Inferior parietal cortex (tissue), 1 donor: ENCODE results near the gene PIGO.
A peak's percentile ranks its signal among the peaks of the same experiment; 100 is the strongest.

Source experiments
- DNase-seq: peaks from one replicate; pipeline ENCODE4 v3.0.0-alpha.2; 2016; ENCODE audit errors: extremely low spot score

The PIGO gene

DNA sequence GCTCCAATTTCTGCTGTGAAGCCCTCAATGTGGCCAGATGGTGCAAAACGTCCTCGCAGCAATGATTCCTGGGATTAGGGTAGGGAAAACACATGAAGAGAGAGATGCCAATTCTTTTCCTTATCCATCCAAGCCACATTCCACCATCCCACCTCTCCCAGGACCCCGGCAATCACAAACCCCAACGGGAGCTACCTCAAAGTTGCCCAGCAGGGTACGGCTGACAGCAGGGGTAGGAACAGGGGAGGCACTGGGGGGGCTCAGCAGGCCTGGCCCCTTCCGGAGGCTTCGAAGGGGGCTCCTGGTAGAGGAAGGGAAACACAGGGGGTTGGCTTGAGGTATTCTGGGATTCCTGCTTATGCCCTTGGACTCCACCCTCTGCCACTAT is 9.9 kb upstream of the PIGO start:
- no peak for DNase-seq

DNA sequence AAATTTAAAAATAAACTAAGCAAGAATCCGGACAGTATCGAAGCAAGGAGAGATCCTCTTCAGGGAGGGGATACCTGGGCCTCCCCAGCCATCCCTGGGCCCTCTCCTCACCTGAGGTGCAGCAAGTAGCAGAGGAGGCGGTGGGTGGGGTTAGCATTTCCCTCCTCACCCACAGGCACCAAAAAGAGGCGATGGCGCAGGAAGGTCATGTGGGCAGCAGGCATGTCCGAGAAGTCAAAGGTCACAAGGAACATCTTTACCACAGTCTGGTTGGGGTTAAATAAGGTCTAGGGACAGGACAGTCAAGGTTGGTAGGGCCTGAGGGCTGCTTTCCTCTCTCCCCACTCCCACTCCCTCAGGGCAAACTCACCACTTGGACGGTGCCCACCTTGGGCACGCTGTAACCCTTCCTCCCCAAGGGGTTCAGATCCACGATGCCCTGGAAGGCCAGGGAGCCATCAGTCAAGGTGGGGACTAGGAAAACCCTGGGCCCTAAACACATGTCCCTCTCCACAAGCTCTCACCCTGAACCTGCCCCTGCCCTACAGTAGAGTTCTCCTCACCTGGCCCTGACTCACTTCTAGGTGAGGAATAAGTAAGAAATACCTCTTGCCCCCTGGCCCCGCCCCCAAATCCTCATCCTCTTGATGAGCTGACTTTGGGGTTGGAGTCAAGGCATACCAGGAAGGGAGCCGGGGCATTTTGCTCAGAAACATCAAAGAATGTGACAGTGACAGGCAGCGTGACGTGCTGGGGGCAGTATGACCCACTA is 9.4 kb upstream of the PIGO start:
- DNase-seq = no peak

DNA sequence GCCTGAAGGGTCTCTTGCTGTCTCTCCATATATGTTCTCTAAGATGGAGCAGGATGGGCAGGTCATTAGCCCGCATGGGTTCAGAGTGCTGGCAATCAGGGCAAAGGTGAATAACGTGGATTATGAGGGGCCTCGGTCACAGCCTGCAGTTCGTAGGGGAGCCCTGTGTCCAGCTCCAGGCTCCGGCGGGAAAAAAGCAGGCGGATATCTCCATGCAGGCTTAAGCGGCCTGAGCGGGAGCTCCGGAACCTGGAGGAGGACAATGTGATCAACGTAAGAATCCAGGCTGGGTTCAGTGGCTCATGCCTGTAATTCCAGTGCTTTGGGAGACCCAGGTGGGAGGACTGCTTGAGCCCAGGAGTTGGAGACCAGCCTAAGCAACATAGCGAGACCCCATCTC is 8.7 kb upstream of the PIGO start:
- no peak for DNase-seq

DNA sequence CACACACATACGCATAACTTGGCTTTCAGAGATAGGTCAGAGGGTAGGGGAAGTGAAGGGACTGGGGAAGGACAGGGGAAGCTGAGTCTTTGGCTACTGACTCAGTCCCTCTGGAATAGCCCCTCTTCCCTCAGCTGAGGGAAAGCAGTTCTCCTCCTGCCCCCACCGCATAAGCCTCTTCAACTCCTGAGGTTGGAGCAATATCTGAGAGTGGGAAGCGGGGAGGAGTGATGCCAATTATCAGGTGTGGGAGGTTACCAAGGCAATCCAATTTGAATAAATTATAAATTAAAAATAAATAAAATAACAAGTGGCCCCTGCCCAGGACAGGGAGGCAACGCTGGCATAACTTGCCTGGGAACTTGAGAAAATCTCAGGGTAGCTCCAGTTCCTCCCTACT is 8.2 kb upstream of the PIGO start:
- no peak for DNase-seq

DNA sequence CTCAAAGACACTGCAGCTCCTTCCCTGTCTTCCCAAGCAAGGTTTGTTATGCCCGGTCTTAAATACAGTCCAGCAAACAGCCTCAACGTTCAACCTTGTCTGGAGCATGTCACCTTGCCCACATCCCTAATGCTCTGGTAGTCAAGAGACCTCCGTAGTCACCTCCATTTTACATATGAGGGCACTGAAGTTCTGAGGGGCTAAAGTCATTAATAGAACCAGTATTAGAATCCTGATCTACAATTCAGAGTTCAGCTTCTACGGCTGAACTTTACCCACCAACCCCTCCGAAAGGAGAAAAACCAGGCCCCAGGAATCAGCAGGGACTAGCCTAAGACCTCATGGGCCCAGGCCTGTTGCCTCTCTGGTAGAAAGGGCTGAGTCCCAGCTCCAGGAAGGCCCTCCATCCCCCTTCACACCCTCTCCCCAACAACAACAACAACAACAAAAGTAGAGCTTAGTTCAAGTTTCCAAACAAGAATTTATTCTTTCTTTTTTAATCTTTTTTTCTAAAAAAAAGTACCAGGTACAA is 7.3 kb upstream of the PIGO start:
- no peak for DNase-seq

DNA sequence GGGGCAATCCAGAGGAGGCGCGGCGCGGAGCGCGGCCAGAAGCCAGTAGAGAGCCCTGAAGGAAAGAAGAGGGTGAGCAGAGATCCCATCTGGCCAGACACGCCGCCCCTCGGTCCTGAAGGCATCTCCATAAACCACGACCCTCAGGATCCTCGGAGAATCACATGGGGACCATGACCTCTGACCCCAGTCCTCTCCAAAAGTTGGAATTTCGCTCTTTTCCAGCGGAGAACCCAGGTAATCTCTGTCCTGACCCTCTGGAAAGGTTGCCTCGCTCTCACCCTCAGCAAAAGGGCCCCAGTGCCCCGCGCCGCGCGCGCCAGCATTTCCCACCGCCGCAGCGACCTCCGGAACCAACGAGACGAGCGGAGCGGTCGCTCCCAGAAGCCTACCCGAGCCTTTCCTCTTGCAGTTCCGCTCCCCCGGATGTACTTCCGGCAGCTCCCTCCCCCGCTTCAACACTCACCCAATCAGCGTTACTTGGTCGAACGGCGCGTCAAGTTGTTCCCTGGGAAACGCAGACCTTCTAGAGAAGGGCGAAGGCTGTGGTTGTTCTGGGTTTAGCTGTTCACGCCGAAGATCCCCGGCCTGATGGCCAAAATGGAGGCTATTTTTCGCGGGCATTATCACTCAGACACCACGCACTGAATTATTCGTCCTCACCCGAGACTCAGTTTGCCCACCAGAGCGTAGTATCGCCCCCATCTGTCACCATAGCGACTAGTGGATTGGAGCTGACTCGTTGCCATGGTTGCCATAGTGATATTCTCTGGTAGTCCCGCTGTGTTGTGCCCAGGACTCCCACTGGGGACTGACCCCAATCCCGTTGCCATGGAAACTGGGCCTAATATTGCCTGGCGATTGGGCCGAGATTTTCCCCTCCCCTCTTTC is 6.6 kb upstream of the PIGO start, which contains the start of gene STOML2:
Gene STOML2 (minus strand): TSS at position 363 of the 891 bp plus-strand sequence. CDS start 37 bp downstream, at position 326.
- peak; percentile 96 for DNase-seq

DNA sequence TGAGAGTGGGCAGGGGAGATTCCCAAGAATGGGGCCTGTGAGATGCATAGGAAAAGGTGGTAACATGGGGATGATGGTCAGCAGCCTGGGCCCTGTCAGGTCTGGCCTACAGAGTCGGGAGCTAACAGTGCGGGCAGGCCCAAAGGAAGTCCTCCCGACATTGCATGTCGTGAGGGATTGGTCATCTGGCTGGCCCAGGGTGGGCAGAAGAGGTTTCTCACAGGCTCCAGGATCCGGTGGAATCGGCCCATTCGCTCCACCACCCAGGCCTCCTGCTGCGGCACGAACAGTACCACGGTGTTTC is 6.0 kb upstream of the PIGO start:
- no peak for DNase-seq

DNA sequence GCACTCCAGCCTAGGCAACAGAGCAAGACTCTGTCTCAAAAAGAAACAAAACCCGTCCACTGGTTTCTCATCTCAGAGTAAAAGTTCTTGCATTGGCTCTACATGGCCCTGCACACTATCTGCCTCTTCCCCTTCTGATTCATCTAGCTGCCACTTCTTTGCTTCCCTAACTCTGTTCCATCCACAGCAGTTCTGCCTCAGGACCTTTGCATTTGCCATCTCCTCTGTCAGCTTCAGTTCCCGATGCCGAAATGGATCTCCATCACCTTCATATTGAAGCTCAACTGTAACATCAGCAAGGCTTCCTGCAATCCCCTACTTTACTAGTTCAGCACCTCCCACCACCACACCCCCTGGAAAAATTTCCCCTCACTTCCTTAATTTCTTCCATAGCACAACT is 1.2 kb upstream of the PIGO start:
- no peak for DNase-seq

DNA sequence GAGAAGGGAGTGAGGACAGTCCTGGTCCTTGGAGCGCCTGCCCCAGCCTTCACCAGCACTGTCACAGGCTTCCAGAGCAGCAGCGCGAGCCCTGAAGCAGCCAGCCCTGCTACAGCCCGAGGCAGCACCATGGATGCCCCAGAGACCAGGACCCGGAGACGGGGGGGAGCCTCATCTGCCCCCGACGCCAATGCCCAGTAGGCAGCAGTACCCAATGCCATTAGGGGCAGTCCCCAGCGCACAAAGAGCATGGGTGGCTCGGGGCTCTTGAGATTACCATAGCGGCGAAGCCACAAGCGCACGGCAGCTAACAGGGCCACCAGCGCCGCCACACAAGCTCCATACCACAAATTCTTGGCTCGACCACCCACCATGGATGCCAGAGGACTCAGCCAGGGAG is 4.9 kb downstream of the PIGO start:
- no peak for DNase-seq

DNA sequence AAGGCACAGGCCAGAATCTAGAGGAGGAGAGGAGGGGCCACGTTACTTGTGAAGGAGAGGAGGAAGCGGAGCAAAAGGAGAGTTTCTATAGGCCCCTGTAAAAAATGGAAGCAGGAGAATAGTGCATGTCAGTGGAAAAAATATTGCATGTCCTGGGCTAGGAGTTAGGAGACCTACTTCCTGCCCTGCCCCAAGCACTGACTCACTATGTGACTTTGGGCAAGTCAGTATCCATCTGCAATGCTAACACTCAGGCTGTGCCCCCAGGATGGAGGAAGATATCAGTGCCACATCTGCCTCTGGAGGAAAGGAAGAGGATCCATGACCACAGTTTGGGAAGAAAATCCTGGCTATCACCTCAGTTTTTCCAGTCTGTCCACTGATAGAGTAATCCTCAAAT is 7.0 kb downstream of the PIGO start:
- no peak for DNase-seq

DNA sequence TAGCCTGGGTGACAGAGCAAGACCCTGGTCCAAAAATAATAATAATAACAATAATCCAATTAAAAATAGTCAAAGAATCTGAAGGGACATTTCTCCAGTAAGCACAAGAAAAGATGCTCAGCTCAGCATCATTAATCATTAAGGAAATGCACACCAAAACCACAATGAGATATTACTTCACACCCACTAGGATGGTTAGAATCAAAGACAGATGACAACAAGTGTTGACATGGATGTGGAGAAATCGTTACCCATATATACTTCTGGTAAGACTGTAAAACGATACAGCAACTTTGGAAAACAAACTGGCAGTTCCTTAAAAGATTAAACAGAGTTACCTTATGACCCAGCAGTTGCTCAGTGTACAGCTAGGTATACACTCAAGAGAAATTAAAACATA is 11.3 kb downstream of the PIGO start:
- no peak for DNase-seq

DNA sequence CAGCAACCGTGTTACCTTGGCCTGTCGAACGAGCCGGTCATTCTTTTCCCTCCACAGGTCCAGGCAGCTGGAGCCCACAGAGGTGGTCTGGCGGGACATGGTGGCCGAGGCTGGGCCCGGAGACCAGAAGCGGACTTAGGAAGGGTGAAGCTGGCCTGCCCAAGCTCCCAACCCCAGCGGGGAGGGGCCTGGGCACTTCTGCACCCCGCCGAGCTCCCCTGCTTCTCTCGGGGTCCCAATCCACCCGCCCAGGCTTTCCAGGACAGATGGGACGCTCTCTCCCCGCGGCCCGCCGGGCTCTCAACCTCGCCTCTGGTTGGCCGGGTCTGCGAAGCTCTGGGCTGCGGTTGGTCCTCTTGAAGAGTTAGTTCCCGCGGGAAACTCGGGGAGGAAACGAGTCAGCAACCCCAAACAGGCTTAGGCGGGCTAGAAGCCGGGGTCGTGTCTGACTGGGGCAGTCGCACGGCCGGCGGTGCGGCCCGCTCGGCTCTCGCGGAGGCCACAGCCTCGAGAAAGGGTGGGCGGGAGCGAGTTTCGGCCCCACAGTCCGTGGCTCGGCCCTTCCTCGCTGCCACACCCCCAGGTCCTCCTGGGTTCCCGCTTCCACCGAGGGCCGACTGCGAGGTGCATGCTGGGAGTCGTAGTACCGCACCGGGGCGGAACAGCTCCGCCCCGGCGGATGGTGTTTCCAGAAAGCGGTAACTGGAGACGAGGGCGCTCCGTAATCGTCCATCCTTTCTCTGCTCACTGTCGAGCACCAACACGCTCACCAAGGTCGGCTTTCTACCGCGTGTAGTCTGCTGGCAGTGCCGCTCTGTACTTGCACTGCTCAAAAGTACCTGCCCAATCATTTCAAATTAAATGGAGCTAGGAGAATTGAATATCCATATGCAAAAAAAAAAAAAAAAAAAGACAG is 16.7 kb downstream of the PIGO start, which contains the start of gene FANCG:
Gene FANCG (minus strand): TSS at position 517 of the 916 bp plus-strand sequence. CDS start 418 bp downstream, at position 99.
- DNase-seq = peak; percentile 92

DNA sequence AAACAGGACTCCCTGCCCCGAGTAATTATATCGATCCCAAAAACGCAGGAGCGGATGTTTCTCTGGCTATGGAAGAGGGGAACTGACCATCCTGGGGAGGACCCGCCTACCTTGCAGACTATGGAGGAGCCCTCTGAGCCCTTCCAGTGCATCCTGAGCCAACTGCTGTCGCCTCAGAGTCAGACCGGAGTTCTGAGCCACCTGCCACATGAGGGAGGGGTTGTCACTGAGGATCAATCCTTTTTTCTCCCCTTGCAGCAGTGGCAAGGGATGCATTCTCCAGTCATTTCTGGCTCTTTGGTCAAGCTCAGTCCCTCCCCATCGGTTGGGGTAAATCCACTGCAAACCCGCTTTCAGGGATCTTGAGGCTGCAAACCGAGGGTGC is 17.4 kb downstream of the PIGO start:
- no peak for DNase-seq

DNA sequence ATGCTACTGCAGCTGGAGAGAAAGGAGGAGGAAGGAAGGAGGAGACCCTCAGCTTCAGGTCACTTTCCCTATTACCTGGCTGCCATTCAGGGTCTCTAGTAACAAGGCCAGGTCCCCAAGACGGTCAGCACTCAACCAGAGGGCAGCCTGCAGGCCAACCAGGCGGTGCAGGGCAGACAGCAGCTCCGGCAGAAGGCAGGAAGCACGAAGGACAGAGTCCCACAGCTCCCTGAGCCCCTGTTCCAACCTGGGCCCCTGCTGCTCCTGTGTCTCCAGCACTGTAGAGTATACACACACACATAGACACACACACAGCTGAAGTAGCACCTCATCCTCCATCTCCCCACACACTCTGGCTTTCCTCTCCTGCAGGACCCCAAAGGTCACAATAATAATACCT is 18.3 kb downstream of the PIGO start:
- DNase-seq = no peak

DNA sequence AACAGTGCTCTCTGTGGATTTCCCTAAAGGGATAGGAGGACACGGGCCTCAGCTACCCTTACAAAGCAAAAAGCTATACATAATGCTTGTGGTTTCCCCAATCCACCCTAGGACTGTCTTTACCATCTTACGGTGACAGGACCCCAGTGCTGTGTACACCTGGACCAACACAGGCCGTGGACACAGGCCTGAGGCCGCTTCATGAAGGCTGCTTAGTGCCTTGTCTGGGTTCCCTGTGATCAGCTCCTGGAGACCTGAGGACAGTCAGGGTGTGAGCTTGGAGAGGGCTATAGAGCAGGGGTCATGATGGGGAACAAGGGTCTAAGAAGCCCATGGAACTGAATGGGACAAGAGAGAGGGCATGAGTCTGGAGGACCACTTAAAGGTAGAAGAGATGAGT is 19.5 kb downstream of the PIGO start:
- no peak for DNase-seq

DNA sequence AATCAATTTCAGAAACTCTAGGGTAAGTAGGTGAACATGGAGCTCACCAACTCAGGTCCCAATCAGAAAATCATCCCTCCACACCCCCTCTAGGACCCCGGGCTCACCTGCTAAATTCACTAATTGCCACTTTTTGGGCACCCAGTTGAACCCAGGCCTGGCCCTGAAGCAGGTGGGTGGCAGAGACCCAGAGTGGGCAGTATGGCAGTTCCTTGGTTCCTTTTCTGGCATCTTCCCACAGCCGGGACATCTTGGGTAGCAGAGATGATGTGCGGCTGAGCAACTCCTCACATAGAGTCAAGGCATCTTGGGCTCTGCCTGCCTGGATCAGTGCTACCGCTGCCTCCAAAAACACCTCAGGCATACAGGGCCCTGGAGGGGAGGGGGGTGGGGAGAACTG is 21.0 kb downstream of the PIGO start:
- no peak for DNase-seq

DNA sequence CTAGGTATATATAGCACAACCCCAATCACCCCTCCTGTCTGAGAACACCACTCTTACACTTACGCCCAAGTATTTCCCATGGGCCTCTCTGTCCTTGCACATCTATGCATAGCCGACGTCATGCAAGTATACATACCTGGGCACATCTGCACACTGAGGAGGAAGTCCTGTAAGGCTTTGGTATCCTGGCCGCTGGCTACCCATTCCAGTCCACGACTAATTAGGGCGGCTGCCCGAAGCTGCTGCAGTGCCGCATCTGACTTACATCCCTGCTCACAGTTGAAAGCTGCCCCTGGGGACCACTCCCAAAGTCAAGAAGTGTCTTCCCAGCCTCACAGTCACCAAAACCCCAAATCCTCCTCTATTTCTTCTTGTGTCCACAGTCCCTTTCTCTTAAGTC is 21.6 kb downstream of the PIGO start:
- no peak for DNase-seq

DNA sequence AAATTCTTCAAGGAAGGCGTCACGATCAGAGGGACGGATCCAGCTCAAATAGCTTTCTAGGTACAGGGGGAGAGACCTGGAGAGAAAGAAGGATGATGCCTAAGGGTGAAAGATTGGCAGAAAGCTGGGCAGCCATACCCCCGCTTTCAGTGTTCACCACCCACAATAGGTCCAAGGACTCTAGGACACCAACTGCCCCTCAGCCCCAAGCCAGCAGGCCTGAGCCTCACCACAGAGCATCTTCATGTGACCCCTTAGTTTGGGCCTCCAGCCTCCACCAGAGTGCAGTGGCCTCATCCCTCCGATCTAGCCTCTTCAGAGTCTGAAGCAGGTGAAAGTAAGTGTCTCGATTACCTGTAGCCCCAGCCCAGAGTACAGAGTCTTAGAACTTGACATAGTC is 22.2 kb downstream of the PIGO start:
- DNase-seq = no peak

DNA sequence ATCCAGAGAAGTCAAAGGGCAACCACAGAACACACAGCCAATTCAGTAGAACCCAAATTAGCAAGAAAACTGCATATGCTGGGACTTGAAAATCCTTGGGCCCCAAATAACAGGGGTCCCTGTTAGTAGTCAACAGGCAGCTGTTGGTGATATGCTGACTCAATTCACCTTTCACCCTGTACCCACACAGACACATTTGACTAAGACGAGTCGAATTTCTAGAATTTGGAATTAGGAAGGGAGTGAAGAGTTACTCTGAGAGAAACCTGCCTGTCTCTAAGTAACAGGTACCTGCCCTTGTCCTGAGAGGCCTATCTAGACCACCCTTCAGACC is 23.1 kb downstream of the PIGO start:
- no peak for DNase-seq

DNA sequence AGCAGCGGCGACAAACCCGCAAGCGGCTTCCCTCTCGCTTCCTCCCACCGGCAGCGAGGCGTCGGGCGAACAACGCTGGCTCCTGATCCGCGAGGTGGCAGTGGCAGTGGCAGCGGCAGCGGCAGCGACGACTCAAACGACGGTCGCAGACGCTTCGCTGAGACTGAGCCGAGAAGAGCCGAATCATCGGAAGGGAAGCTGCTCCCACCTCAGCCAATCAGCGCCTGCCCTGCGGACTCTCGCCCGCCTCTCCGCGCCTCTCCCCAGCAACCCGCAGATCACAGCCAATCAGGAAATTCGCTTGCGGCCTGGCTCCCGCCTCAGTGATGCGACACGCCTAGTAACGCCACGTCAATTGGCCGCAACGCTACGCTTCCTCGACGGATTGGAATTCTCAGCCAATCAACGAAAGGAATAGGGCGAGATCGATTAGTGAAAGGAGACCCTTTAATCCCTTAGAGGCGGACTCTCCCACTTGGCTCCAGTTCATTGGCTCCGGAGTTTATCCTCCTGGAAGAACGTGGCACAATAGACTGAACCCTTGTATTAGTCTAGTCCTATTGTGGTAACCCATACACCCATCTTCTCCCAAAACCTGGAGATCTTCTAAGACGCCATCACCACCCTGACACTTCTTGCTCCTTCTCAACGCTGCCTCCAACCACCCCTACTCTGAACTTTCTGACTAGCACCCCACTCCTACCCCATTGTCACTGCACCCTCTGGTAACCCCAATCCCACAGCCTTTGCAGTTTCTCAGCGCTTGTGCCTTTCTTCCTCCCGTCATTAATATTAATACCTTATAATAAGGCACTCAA is 23.7 kb downstream of the PIGO start, which contains the start of gene VCP:
Gene VCP (minus strand): TSS at position 165 of the 818 bp plus-strand sequence. CDS start 272 bp downstream, outside the sequence.
- peak; percentile 98 for DNase-seq
